ENCODE measurements around the gene FOXP1. TPM values are rescaled to one million over a fixed set of nuclear protein-coding genes. Genes with fewer than 3 reads are reported as not detected.

Gene FOXP1
- total and polyA plus RNA-seq, 2 of the 8 experiments (the other 6 are each of a cell fraction or from before 2014, with no cell fraction given) = 13.9 to 25.4 TPM

DNA sequence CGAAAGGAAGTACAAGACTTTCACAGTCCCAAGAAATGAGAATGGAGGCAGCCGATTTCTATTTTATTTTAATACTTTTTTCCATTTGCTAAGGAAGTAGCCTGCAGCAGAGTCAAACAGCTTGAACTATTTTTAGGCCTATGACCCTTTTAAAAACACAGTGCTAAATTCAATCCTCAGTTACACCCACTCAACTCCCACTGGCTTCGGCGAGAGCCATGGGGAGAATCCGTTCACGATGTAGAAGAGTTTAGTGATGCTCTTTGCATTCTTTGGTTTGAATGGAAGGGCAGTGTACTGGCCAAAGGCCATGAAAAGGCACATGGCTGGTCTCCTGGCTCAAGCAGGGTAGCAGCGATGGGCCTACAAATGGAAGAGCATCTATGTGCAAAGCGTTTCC lies 343.5 kb downstream of the FOXP1 start:
- no peak overlapping the region for H4K5ac ChIP-seq (ENCODE audit: insufficient read length, low read depth, low read length)
- H3K14ac ChIP-seq (ENCODE audit: insufficient read length) = no peak overlapping the region
- H2BK120ac ChIP-seq (replicated peaks; ENCODE audit: low read depth, low read length) = no peak overlapping the region
- H3K79me1 ChIP-seq (ENCODE audit: low read depth, low read length) = no peaks in the 10 kb centered on the region
- no peak overlapping the region for H3K4me3 ChIP-seq (ENCODE audit: extremely low read depth in 1 of 4, insufficient read depth in 2 of 4, low read depth in 3 of 4, low read length in 4 of 4)
- H4K91ac ChIP-seq (replicated peaks; ENCODE audit: insufficient read length, low read length) = no peak overlapping the region
- H2BK15ac ChIP-seq (ENCODE audit: low read length) = no peak overlapping the region
- H3K79me2 ChIP-seq (ENCODE audit: control insufficient read depth in 1 of 2, insufficient read depth in 2 of 2, low read length in 2 of 2) = peaks cover 0 to 41% of the 10 kb centered on the region in 2 experiments; a peak in 2 of 4 replicates
- FAIRE-seq = no peak
- H3K18ac ChIP-seq (ENCODE audit: extremely low read depth, low read length) = no peak overlapping the region
- no peak overlapping the region for H3K9ac ChIP-seq (replicated peaks in 1 of 4; ENCODE audit: extremely low read depth in 1 of 4, low read depth in 3 of 4, low read length in 3 of 4)
- 94% methylated on average over 8 of the region's 8 CpGs; no CpG with 5 or more reads in 1 of the 2 experiments for WGBS, 2 experiments (ENCODE audit: extremely low coverage in 1 of 2, insufficient coverage in 1 of 2, insufficient read length in 1 of 2, insufficient replicate concordance in 2 of 2, low coverage in 1 of 2, low lambda C conversion rate in 2 of 2, missing lambda C conversion rate in 1 of 2)
- ChIA-PET CTCF (ENCODE audit: partially characterized antibody) (no interaction called here), POLR2A (ENCODE audit: partially characterized antibody) (no interaction called here)
- H2BK5ac ChIP-seq (ENCODE audit: low read depth, low read length) = no peak overlapping the region
- no peak overlapping the region for H2AK5ac ChIP-seq (ENCODE audit: low read depth, low read length)
- no peak overlapping the region for H2BK12ac ChIP-seq (ENCODE audit: low read depth, low read length)
- peaks cover 0 to 20% (median 16%) of the 10 kb centered on the region in 4 experiments; a peak in 5 of 7 replicates for H3K4me1 ChIP-seq (replicated peaks in 1 of 4; ENCODE audit: control insufficient read depth in 3 of 4, insufficient read depth in 4 of 4, low read length in 3 of 4)
- H3K4me2 ChIP-seq (ENCODE audit: insufficient read depth in 1 of 2, low read depth in 2 of 2, low read length in 2 of 2) = no peak overlapping the region
- H3K4ac ChIP-seq (replicated peaks; ENCODE audit: insufficient read length, low read depth, low read length) = no peak overlapping the region
- H4K20me1 ChIP-seq (replicated peaks in 1 of 2; ENCODE audit: control insufficient read depth in 1 of 2, insufficient read depth in 2 of 2, low read length in 2 of 2) = no peaks in the 10 kb centered on the region
- H2AFZ ChIP-seq (ENCODE audit: low read length) = no peak overlapping the region
- no peaks in the 10 kb centered on the region for H3K9me3 ChIP-seq (ENCODE audit: insufficient read depth in 2 of 2, low read depth in 1 of 2, low read length in 1 of 2)
- no peak overlapping the region for H2BK20ac ChIP-seq (ENCODE audit: low read length)
- H3K27ac ChIP-seq (ENCODE audit: low read depth, low read length) = no peak overlapping the region
- H4K8ac ChIP-seq (ENCODE audit: extremely low read depth, insufficient read depth, low read length) = no peak overlapping the region
- no peaks in the 10 kb centered on the region for H3K36me3 ChIP-seq (ENCODE audit: control insufficient read depth in 2 of 4, insufficient read depth in 4 of 4, low read length in 3 of 4)
- H3K23ac ChIP-seq (ENCODE audit: insufficient read length) = no peak overlapping the region
- no peaks in the 10 kb centered on the region for H3K23me2 ChIP-seq (ENCODE audit: low read depth, low read length)
- H3K27me3 ChIP-seq (replicated peaks in 1 of 4; ENCODE audit: control insufficient read depth in 3 of 4, extremely low read depth in 1 of 4, insufficient read depth in 3 of 4, low read length in 3 of 4) = no peaks in the 10 kb centered on the region
- no peak overlapping the region for H3K56ac ChIP-seq (replicated peaks; ENCODE audit: insufficient read length, low read depth, low read length)
- no peak for DNase-seq (ENCODE audit: low read depth in 1 of 2, low spot score in 2 of 2)
- no peak for TF ChIP-seq BCL11A (IDR thresholded peaks at IDR 0.05; ENCODE audit: low read depth in 2 of 2, low read length in 2 of 2)

Measured in H1 (cell line).